PFSK-1 (cell line): ENCODE data around the gene HDC.

Experiments used
- FOXP2 ChIP-seq: optimal IDR thresholded peaks from 2 replicates; pipeline ENCODE3; 2011; ENCODE audit warnings: borderline replicate concordance, control low read depth, inconsistent platforms; ENCODE audit not compliant: insufficient read depth; ENCODE audit errors: extremely low read length, extremely low read depth
- POLR2AphosphoS5 ChIP-seq: IDR thresholded peaks from 2 replicates; pipeline ENCODE4 v1.6.1; 2012; ENCODE audit warnings: low read depth, mild to moderate bottlenecking, control low read depth, low read length, moderate library complexity
- REST ChIP-seq, 2 experiments: IDR thresholded peaks; 2 replicates each; pipeline versions ENCODE4 v1.6.1 to v1.8.0; 2011 to 2012; ENCODE audit warnings: low read depth in 2 of 2, low read length in 2 of 2, control low read depth in 1 of 2, inconsistent platforms in 1 of 2, mild to moderate bottlenecking in 1 of 2, moderate library complexity in 1 of 2; ENCODE audit not compliant: insufficient read depth in 1 of 2
- SIN3A ChIP-seq: IDR thresholded peaks from 2 replicates; pipeline ENCODE4 v1.6.1; 2012; ENCODE audit warnings: mild to moderate bottlenecking, low read length, moderate library complexity, borderline replicate concordance; ENCODE audit not compliant: insufficient read depth
- TAF1 ChIP-seq: IDR thresholded peaks from 2 replicates; pipeline ENCODE4 v1.6.1; 2012; ENCODE audit warnings: low read length, control low read depth, borderline replicate concordance; ENCODE audit not compliant: insufficient read depth

The HDC gene

DNA sequence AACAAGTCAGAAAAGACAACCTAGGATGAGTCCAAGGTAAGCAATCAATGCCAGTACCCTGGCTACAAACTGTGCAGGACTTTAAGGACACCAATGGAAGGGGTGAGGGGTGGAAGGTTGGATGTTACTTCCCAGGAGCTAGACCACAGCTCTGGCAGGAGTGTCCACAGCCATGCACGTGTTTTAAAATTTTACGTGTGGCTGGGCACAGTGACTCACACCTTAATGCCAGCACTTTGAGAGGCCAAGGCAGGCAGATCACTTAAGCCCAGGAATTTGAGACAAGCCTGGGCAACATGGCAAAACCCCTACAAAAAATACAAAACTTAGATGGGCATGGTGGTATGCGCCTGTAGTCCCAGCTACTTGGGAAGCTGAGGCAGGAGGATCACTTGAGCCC, 14.7 kb upstream of the HDC start:
- TF ChIP-seq FOXP2 (no peak), TAF1 (no peak), POLR2AphosphoS5 (no peak), SIN3A (no peak), REST (IDR thresholded peaks at IDR 0.05; ENCODE audit: insufficient read depth in 1 of 2, low read depth in 2 of 2, low read length in 2 of 2) (no peak)

- TF ChIP-seq FOXP2 = no peak
- no peak for TF ChIP-seq SIN3A
- no peak for TF ChIP-seq REST (IDR thresholded peaks at IDR 0.05; ENCODE audit: insufficient read depth in 1 of 2, low read depth in 2 of 2, low read length in 2 of 2)
- no peak for TF ChIP-seq TAF1
- no peak for TF ChIP-seq POLR2AphosphoS5
These were observed 13.0 kb upstream of the HDC start for GRCh38 chr15:50278496-50278895.

DNA sequence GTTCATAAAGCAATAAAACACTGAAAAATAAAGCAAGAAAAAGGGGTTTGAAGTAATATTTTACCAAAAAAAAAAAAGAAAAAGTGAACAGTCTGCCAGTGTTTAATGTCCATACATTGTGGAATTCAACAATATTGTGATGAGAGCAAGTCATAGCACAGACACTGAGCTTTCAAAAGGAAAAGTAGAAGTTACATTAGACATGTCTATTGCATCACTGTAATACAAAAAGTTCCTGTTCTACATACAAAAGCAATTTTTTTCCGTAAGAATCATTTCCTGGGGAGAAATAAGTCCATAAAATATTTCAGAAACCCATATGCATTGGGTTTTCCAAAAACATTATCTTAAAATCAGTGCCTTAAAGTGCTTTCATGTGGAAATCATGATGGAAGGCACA, 11.8 kb upstream of the HDC start:
- TF ChIP-seq SIN3A = no peak
- TF ChIP-seq REST (IDR thresholded peaks at IDR 0.05; ENCODE audit: insufficient read depth in 1 of 2, low read depth in 2 of 2, low read length in 2 of 2) = no peak
- TF ChIP-seq TAF1 = no peak
- TF ChIP-seq POLR2AphosphoS5 = no peak
- no peak for TF ChIP-seq FOXP2

DNA sequence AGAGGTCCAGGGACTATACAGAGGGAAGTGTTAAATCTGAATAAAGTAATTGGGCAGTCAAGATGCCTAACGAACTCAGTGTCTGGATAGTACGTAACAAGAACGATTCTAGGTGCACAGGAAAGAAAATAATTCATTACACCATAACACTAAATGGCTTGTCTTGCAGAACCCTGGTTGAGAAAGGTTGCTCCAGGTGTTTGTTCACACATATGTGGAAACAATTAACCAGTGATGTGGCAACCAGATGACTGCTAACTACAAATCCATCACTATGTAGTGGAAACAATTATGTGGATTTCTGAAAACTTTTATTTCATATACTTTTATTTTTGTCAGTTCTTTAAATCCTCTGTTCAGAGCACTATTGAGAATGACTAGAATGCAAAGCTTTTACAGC, 10.4 kb upstream of the HDC start:
- no peak for TF ChIP-seq TAF1
- no peak for TF ChIP-seq FOXP2
- no peak for TF ChIP-seq SIN3A
- TF ChIP-seq POLR2AphosphoS5 = no peak
- no peak for TF ChIP-seq REST (IDR thresholded peaks at IDR 0.05; ENCODE audit: insufficient read depth in 1 of 2, low read depth in 2 of 2, low read length in 2 of 2)

DNA sequence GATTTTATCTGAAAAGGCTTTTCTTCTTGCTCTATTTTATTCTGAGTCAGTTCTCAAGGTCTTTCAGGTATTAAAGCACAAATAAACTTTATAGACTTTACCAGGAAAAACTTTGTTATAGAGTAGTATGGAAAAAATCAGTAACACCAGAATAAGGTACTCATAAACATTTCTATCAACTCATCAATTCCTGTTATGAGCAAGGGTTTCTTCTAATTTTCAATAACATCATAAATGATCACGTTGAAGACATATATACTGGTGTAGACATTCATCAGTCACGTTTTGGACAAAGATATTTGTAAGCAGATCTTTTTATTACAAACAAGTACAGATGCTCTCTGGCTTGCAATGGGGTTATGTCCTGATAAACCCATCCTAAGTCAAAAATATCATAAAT, 9.6 kb upstream of the HDC start:
- TF ChIP-seq POLR2AphosphoS5 (no peak), FOXP2 (no peak), SIN3A (no peak), TAF1 (no peak), REST (IDR thresholded peaks at IDR 0.05; ENCODE audit: insufficient read depth in 1 of 2, low read depth in 2 of 2, low read length in 2 of 2) (no peak)
